HEK293 (cell line): ENCODE measurements around the gene TTF2.

Experiments
- ATF2 ChIP-seq: fragments of 450-650 bp; formaldehyde crosslinking; IDR thresholded peaks from 2 replicates; pipeline ENCODE4 v1.5.1; 2016; ENCODE audit warnings: missing biosample characterization, missing genetic modification characterization, low read depth
- CTCF ChIP-seq: fragments of 450-650 bp; formaldehyde crosslinking; IDR thresholded peaks from 2 replicates; pipeline ENCODE4 v1.5.1; 2016; ENCODE audit warnings: missing biosample characterization, missing genetic modification characterization
- GLIS1 ChIP-seq: fragments of 450-650 bp; formaldehyde crosslinking; IDR thresholded peaks from 2 replicates; pipeline ENCODE4 v1.5.1; 2016; ENCODE audit warnings: missing biosample characterization, missing genetic modification characterization
- YY1 ChIP-seq: fragments of 450-650 bp; formaldehyde crosslinking; IDR thresholded peaks from 2 replicates; pipeline ENCODE4 v1.5.1; 2018; ENCODE audit warnings: missing biosample characterization, missing genetic modification characterization
- ZNF449 ChIP-seq: fragments of 450-650 bp; formaldehyde crosslinking; IDR thresholded peaks from 2 replicates; pipeline ENCODE4 v1.5.1; 2017; ENCODE audit warnings: missing biosample characterization, mild to moderate bottlenecking, missing genetic modification characterization, moderate library complexity

GRCh38 chr1:117106478-117106877 lies 46.4 kb downstream of the TTF2 start:
- no peak for TF ChIP-seq ZNF449 (tag by site-specific recombination)
- TF ChIP-seq YY1 = no peak
- TF ChIP-seq CTCF = no peak
- TF ChIP-seq GLIS1 (tag by site-specific recombination) = no peak
- no peak for TF ChIP-seq ATF2 (tag by site-specific recombination)
